ENCODE data around the gene TNFRSF9.

GRCh38 chr1:7940034-7940433, 605 bp downstream of the TNFRSF9 start:
- TF ChIP-seq EZH2 (IDR thresholded peaks at IDR 0.05; ENCODE audit: insufficient read depth, poor library complexity, severe bottlenecking), result no peak
- no peak for TF ChIP-seq EZH2phosphoT487 (IDR thresholded peaks at IDR 0.05; ENCODE audit: insufficient read depth, low read depth)
